Stimulated activated naive B cell treated with anti-CD40 and anti-IgM and Interleukin-4, amounts not matched to agents 10 μg/mL and 1 μg/mL and 100 μg/mL, for 72 hours (primary cell): ENCODE results near the gene VPS35L.
A peak's percentile ranks its signal among the peaks of the same experiment; 100 is the strongest.

Experiments
- ATAC-seq, 2 donors: fragments of 150-1000 bp; cut with Tn5 transposase; replicated peaks; 2 replicates each; pipeline ENCODE4 v1.10.0; 2021; ENCODE audit warnings: moderate library complexity in 1 of 2
- DNase-seq: peaks from one replicate; pipeline ENCODE4 v3.0.0; 2021
- H3K27ac Mint-ChIP-seq: one replicate; pipeline ENCODE4 v1.8.0; 2022; ENCODE audit warnings: mild to moderate bottlenecking, mixed read lengths
- H3K27me3 Mint-ChIP-seq, 2 donors: one replicate each; pipeline ENCODE4 v1.8.0; 2022; ENCODE audit warnings: mixed read lengths in 2 of 2
- H3K36me3 Mint-ChIP-seq, 2 donors: one replicate each; pipeline ENCODE4 v1.8.0; 2022; ENCODE audit warnings: mixed read lengths in 2 of 2, mild to moderate bottlenecking in 1 of 2
- H3K4me1 Mint-ChIP-seq, 2 donors: one replicate each; pipeline ENCODE4 v1.8.0; 2022; ENCODE audit warnings: mixed read lengths in 2 of 2, mild to moderate bottlenecking in 1 of 2
- H3K4me3 Mint-ChIP-seq, 2 donors: one replicate each; pipeline ENCODE4 v1.8.0; 2022; ENCODE audit warnings: mild to moderate bottlenecking in 2 of 2, mixed read lengths in 2 of 2, moderate library complexity in 1 of 2
- H3K9me3 Mint-ChIP-seq, 2 donors: one replicate each; pipeline ENCODE4 v1.8.0; 2022; ENCODE audit warnings: mixed read lengths in 2 of 2, mild to moderate bottlenecking in 1 of 2

VPS35L gene

DNA sequence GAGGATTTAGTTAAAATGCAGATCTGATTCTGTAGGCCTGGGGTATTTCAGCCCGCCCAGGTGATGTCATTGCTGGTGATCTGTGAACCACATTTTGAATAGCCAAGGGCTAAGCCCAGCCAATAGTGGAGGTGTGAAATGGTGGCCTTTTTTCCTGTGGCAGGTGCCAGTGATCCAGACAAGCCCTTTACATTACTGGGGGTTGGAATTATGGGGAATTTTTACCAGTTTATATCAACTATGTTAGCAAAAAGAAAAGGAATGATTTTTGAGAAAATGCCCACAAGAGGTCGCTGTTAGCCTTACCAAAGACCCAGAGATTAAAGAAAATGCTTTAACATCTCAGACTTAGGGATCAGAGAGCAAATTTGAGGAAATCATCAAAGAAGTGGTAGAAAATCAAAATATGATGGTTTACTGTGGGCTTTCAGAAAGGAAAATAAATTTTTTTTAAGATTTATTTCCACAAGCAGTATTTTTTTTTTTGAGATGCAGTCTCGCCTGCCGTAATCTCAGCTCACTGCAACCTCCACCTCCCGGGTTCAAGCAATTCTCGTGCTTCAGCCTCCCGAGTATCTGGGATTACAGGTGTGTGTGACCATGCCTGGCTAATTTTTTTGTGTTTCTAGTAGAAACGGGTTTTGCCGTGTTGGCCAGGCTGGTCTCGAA lies 3.9 kb downstream of the VPS35L start:
- no peaks in the 10 kb centered on the region for H3K27me3 Mint-ChIP-seq
- H3K4me1 Mint-ChIP-seq, result peaks cover 16 to 33% of the 10 kb centered on the region in 2 donors
- no peak overlapping the region for H3K4me3 Mint-ChIP-seq
- peaks cover 11% of the 10 kb centered on the region in 2 donors for H3K36me3 Mint-ChIP-seq
- ATAC-seq (no peak), DNase-seq (no peak)
- peaks cover 4 to 5% of the 10 kb centered on the region in 2 donors for H3K9me3 Mint-ChIP-seq
- peak overlapping the region; percentile 67 for H3K27ac Mint-ChIP-seq

GRCh38 chr16:19560078-19560477 lies 4.6 kb downstream of the VPS35L start:
- no peak for DNase-seq
- Mint-ChIP-seq H3K4me3 (no peak overlapping the region), H3K27me3 (no peaks in the 10 kb centered on the region), H3K4me1 (peaks cover 14 to 27% of the 10 kb centered on the region in 2 donors), H3K27ac (no peak overlapping the region), H3K36me3 (peaks cover 13 to 14% of the 10 kb centered on the region in 2 donors), H3K9me3 (peaks cover 4 to 5% of the 10 kb centered on the region in 2 donors)
- ATAC-seq, result no peak

DNA sequence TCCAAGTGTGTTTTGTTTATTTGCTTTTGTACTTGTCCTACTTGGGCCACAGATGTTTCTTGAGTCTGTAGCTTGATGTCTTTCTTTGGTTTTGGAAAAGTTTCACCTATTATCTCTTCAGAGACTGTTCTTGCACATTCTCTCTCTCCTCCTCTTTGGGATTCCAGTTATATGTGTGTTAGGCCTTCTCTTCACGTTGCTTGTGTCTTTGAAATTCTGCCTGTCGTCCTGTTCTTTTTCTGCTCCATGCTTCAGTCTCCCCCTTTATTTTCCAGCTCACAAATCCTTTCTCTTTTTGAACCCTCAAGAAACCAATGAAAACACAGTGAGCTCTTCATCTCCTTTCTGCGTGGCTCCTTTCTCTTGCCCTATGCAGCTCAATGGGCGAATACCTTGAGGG lies 7.9 kb downstream of the VPS35L start:
- DNase-seq (no peak), ATAC-seq (no peak)
- peaks cover 3 to 5% of the 10 kb centered on the region in 2 donors for H3K9me3 Mint-ChIP-seq
- no peak overlapping the region for H3K4me3 Mint-ChIP-seq
- peaks cover 27 to 40% of the 10 kb centered on the region in 2 donors for H3K36me3 Mint-ChIP-seq
- H3K27ac Mint-ChIP-seq, result no peak overlapping the region
- H3K27me3 Mint-ChIP-seq, result no peaks in the 10 kb centered on the region
- peaks cover 5 to 15% of the 10 kb centered on the region in 2 donors for H3K4me1 Mint-ChIP-seq

GRCh38 chr16:19566362-19566761 lies 10.9 kb downstream of the VPS35L start:
- no peaks in the 10 kb centered on the region for H3K27me3 Mint-ChIP-seq
- peaks cover 3 to 5% of the 10 kb centered on the region in 2 donors for H3K9me3 Mint-ChIP-seq
- ATAC-seq (no peak), DNase-seq (no peak)
- H3K36me3 Mint-ChIP-seq, result peaks cover 44 to 53% of the 10 kb centered on the region in 2 donors
- no peak overlapping the region for H3K27ac Mint-ChIP-seq
- peaks cover 2 to 3% of the 10 kb centered on the region in 2 donors for H3K4me1 Mint-ChIP-seq
- H3K4me3 Mint-ChIP-seq, result no peak overlapping the region

- DNase-seq, result no peak
- Mint-ChIP-seq H3K9me3 (peaks cover 3 to 5% of the 10 kb centered on the region in 2 donors), H3K27ac (no peak overlapping the region), H3K4me1 (no peaks in the 10 kb centered on the region), H3K36me3 (peaks cover 48 to 52% of the 10 kb centered on the region in 2 donors), H3K27me3 (no peaks in the 10 kb centered on the region), H3K4me3 (no peak overlapping the region)
- ATAC-seq, result no peak
Measured at GRCh38 chr16:19567560-19567959, 12.1 kb downstream of the VPS35L start.

- peaks cover 55% of the 10 kb centered on the region in 2 donors for H3K36me3 Mint-ChIP-seq
- peaks cover 3 to 4% of the 10 kb centered on the region in 2 donors for H3K9me3 Mint-ChIP-seq
- H3K27me3 Mint-ChIP-seq, result no peaks in the 10 kb centered on the region
- no peak for ATAC-seq
- no peak overlapping the region for H3K4me3 Mint-ChIP-seq
- H3K4me1 Mint-ChIP-seq, result no peaks in the 10 kb centered on the region
- H3K27ac Mint-ChIP-seq, result no peak overlapping the region
- no peak for DNase-seq
Measured at GRCh38 chr16:19573997-19574396, 18.5 kb downstream of the VPS35L start.

GRCh38 chr16:19574615-19575014 lies 19.1 kb downstream of the VPS35L start:
- H3K4me1 Mint-ChIP-seq, result no peaks in the 10 kb centered on the region
- peaks cover 53 to 54% of the 10 kb centered on the region in 2 donors for H3K36me3 Mint-ChIP-seq
- no peak overlapping the region for H3K4me3 Mint-ChIP-seq
- no peak for DNase-seq
- ATAC-seq, result no peak
- H3K27me3 Mint-ChIP-seq, result no peaks in the 10 kb centered on the region
- H3K9me3 Mint-ChIP-seq, result peaks cover 3 to 4% of the 10 kb centered on the region in 2 donors
- no peak overlapping the region for H3K27ac Mint-ChIP-seq

DNA sequence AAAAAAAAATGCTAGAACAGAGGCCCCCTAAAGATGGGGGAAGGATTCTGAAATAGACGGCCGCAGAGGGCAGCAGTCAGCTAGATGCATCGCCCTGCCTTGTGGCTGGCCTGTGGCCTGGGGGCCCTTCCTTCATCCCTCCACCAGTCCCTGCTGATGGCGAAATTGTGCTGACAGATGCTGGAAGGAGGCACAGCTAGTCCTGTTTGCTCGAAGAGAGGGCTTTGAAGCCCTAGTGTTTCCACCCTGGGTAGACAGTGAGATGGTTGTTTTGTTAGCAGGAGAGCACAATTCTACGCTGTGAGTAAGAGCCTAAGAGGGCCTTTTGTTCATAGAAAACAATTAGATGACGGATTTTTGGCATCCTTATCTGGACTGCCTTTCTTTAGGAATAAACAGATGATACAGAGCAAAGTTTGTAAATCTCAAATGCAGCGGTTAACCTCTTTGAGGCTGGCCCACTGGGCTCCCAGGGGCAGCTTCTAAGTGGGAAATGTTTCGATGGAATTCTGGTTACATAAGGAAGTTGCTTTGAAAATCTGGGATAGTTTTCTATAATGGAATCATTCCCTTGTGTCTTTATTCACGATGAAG lies 23.0 kb downstream of the VPS35L start:
- peaks cover 7 to 12% of the 10 kb centered on the region in 2 donors for H3K9me3 Mint-ChIP-seq
- no peaks in the 10 kb centered on the region for H3K27me3 Mint-ChIP-seq
- no peak overlapping the region for H3K27ac Mint-ChIP-seq
- H3K4me3 Mint-ChIP-seq, result no peak overlapping the region
- H3K36me3 Mint-ChIP-seq, result peaks cover 61 to 75% of the 10 kb centered on the region in 2 donors
- DNase-seq (no peak), ATAC-seq (no peak)
- peaks cover 0 to 1% of the 10 kb centered on the region in 2 donors for H3K4me1 Mint-ChIP-seq

- Mint-ChIP-seq H3K9me3 (peaks cover 4 to 7% of the 10 kb centered on the region in 2 donors), H3K4me3 (no peak overlapping the region), H3K27me3 (no peaks in the 10 kb centered on the region), H3K36me3 (peaks cover 68 to 85% of the 10 kb centered on the region in 2 donors), H3K4me1 (peaks cover 5 to 14% of the 10 kb centered on the region in 2 donors), H3K27ac (no peak overlapping the region)
- DNase-seq, result no peak
- no peak for ATAC-seq
Measured at GRCh38 chr16:19582050-19582831, 26.7 kb downstream of the VPS35L start.

DNA sequence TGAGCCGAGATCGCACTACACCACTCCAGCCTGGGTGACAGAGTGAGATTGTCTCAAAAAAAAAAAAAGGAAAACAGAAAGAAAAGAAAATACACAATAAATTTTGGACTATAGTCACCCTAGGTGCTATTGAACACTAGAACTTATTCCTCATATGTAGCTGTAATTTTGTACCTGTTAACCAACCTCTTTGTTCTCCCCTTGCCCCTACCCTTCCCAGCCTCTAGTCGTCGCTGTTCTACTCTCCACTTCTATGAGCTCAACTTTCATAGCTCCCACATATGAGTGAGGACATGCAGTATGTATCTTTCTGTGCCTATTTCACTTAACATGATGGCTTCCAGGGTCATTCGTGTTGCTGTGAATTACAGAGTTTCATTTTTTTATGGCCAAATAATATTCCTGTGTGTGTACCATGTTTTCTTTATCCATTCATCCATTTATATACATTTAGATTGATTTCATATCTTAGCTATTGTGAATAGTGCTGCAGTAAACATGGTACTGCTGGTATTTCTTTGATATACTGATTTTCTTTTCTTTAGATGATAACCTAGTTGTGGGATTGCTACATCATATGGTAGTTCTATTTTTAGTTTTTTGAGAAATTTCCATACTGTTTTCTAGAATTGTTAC lies 28.3 kb downstream of the VPS35L start:
- DNase-seq (no peak), ATAC-seq (peak; percentile 53 to 69)
- Mint-ChIP-seq H3K27ac (no peak overlapping the region), H3K9me3 (peaks cover 4 to 7% of the 10 kb centered on the region in 2 donors), H3K4me1 (peaks cover 5 to 21% of the 10 kb centered on the region in 2 donors), H3K27me3 (no peaks in the 10 kb centered on the region), H3K4me3 (no peak overlapping the region), H3K36me3 (peaks cover 64 to 75% of the 10 kb centered on the region in 2 donors)

- H3K36me3 Mint-ChIP-seq, result peaks cover 65 to 71% of the 10 kb centered on the region in 2 donors
- DNase-seq, result no peak
- H3K4me3 Mint-ChIP-seq, result peak overlapping the region in 1 of 2 donors; percentile 48
- H3K9me3 Mint-ChIP-seq, result no peaks in the 10 kb centered on the region
- peaks cover 8 to 28% of the 10 kb centered on the region in 2 donors for H3K4me1 Mint-ChIP-seq
- no peaks in the 10 kb centered on the region for H3K27me3 Mint-ChIP-seq
- H3K27ac Mint-ChIP-seq, result peak overlapping the region; percentile 56
- peak; percentile 87 for ATAC-seq
Measured at GRCh38 chr16:19588661-19589060, 33.2 kb downstream of the VPS35L start.

GRCh38 chr16:19589106-19589505 lies 33.6 kb downstream of the VPS35L start:
- Mint-ChIP-seq H3K4me1 (peaks cover 6 to 24% of the 10 kb centered on the region in 2 donors), H3K27ac (peak overlapping the region; percentile 20), H3K36me3 (peaks cover 62 to 68% of the 10 kb centered on the region in 2 donors), H3K9me3 (no peaks in the 10 kb centered on the region), H3K27me3 (no peaks in the 10 kb centered on the region), H3K4me3 (peak overlapping the region in 1 of 2 donors; percentile 48)
- DNase-seq (no peak), ATAC-seq (peak; percentile 76 to 77)

DNA sequence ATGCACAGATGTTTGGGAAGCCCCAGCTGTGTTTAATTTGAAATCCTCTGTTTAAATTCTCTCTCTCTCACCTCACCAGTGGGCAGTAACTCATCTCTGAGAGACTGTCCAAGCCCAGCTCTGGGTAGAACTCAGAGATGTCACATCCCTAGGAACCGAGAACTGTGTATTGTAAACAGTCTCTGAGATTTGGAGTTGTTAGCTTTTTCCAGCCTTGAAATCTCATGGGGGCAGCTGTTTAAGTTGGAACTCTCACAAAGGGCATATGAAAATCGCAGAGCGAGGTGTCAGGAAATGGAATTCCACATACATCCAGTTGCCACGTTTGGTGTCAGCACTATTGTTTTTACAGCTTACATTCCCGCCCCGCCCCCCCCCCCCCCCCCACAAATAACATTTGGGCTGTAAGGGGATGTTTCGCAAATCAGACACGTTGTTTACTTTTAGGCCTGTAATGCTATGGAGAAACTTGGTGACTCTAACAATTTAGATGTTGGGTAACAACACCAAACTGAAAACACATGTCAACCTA lies 34.3 kb downstream of the VPS35L start:
- H3K27ac Mint-ChIP-seq, result peak overlapping the region; percentile 14
- peak overlapping the region in 1 of 2 donors; percentile 41 for H3K4me3 Mint-ChIP-seq
- no peaks in the 10 kb centered on the region for H3K9me3 Mint-ChIP-seq
- no peaks in the 10 kb centered on the region for H3K27me3 Mint-ChIP-seq
- ATAC-seq (no peak), DNase-seq (no peak)
- peaks cover 62 to 66% of the 10 kb centered on the region in 2 donors for H3K36me3 Mint-ChIP-seq
- H3K4me1 Mint-ChIP-seq, result peaks cover 6 to 24% of the 10 kb centered on the region in 2 donors
